Endothelial cell of umbilical vein (primary cell): ENCODE results near the gene RUNX2.

Experiments
- EZH2 ChIP-seq: IDR thresholded peaks from 2 replicates; pipeline ENCODE4 v1.6.1; 2012; ENCODE audit warnings: borderline replicate concordance, low read depth, mild to moderate bottlenecking, moderate library complexity, low read length, inconsistent platforms; ENCODE audit not compliant: severe bottlenecking
- FOS ChIP-seq: IDR thresholded peaks from 2 replicates; pipeline ENCODE4 v1.6.1; 2011; ENCODE audit warnings: mild to moderate bottlenecking, low read length, moderate library complexity, borderline replicate concordance; ENCODE audit not compliant: insufficient read depth
- GATA2 ChIP-seq: IDR thresholded peaks from 2 replicates; pipeline ENCODE4 v1.7.0; 2011; ENCODE audit warnings: low read depth, mild to moderate bottlenecking, moderate library complexity, mixed read lengths, low read length; ENCODE audit not compliant: insufficient read length, insufficient read depth
- JUN ChIP-seq: IDR thresholded peaks from 2 replicates; pipeline ENCODE4 v1.6.1; 2011; ENCODE audit warnings: borderline replicate concordance, low read depth; ENCODE audit not compliant: insufficient read length, insufficient read depth
- MYC ChIP-seq: IDR thresholded peaks from one replicate; pipeline ENCODE4 v1.6.1; 2011; ENCODE audit warnings: mild to moderate bottlenecking, low read depth, low read length
- POLR2A ChIP-seq: IDR thresholded peaks from 2 replicates; pipeline ENCODE4 v1.6.1; 2012; ENCODE audit warnings: low read depth, mild to moderate bottlenecking, control low read depth, low read length
- POLR2AphosphoS5 ChIP-seq: IDR thresholded peaks from 2 replicates; pipeline ENCODE4 v1.6.1; 2012; ENCODE audit warnings: low read depth, mild to moderate bottlenecking, control low read depth, low read length, moderate library complexity; ENCODE audit not compliant: insufficient read depth
- TF ChIP-seq, protein P1 (sequence below), 2 donors: IDR thresholded peaks; 1 replicate in 1 of 2; 2 replicates in 1 of 2; pipeline ENCODE4 v1.5.1; 2011; ENCODE audit warnings: low read length in 2 of 2, mild to moderate bottlenecking in 2 of 2, moderate library complexity in 2 of 2, control low read depth in 1 of 2, inconsistent platforms in 1 of 2, low read depth in 1 of 2; ENCODE audit not compliant: insufficient read depth in 1 of 2; ENCODE audit errors: extremely low read depth in 1 of 2
- TF ChIP-seq, protein P2 (sequence below): IDR thresholded peaks from 2 replicates; pipeline ENCODE4 v1.6.1; 2011; ENCODE audit not compliant: insufficient read depth, insufficient read length

DNA sequence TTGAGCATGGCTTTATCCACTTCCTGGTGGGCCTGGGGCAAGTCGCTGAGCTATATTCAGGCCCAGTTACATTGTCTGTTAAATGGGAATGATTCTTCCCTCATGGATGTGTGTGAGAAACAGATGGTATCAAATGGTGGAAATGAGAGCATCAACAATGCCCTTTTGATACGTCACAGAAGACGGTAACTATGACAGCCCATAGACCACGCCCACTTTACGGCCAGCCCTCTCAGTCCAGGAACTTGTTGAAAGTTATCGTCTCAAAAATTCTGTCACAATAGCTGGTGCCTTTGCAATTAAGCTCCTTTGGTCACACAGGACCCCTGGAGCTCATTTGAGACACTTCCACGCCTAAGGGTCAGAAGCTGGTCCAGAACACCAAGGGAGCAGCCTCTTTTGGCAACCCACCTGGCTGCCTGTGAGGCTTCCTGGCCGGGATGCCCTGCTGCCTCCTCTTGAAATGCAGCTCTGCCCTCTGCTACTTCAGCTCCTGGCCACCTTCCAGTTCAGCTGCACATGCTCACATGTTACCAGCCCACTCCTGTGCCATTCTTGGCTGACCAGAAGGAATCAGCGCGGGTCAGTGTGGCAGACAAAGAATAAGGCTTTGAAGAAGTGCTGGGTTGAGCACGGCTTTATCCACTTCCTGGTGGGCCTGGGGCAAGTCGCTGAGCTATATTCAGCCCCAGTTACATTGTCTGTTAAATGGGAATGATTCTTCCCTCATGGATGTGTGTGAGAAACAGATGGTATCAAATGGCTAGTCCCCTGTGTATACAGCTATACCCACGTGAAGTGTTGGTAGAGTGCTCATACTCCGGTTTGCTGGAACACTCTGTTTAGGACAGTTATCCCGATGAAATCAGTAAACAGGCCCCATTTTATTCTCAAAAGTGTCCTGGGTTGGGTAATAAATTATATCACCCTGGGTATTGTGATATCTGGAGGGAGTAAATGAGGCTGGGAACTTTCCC, 248.8 kb downstream of the RUNX2 start:
- TF ChIP-seq POLR2A (no peak), GATA2 (no peak), EZH2 (no peak), POLR2AphosphoS5 (no peak), JUN (no peak), MYC (no peak), FOS (no peak)
- TF ChIP-seq, protein P1, sequence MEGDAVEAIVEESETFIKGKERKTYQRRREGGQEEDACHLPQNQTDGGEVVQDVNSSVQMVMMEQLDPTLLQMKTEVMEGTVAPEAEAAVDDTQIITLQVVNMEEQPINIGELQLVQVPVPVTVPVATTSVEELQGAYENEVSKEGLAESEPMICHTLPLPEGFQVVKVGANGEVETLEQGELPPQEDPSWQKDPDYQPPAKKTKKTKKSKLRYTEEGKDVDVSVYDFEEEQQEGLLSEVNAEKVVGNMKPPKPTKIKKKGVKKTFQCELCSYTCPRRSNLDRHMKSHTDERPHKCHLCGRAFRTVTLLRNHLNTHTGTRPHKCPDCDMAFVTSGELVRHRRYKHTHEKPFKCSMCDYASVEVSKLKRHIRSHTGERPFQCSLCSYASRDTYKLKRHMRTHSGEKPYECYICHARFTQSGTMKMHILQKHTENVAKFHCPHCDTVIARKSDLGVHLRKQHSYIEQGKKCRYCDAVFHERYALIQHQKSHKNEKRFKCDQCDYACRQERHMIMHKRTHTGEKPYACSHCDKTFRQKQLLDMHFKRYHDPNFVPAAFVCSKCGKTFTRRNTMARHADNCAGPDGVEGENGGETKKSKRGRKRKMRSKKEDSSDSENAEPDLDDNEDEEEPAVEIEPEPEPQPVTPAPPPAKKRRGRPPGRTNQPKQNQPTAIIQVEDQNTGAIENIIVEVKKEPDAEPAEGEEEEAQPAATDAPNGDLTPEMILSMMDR (IDR thresholded peaks at IDR 0.05; ENCODE audit: extremely low read depth in 1 of 2, insufficient read depth in 1 of 2, low read depth in 1 of 2, low read length in 2 of 2) = no peak
- TF ChIP-seq, protein P2, sequence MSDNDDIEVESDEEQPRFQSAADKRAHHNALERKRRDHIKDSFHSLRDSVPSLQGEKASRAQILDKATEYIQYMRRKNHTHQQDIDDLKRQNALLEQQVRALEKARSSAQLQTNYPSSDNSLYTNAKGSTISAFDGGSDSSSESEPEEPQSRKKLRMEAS = no peak
